Neural progenitor cell (in vitro differentiated cells): ENCODE measurements around the gene MTHFR. TPM values are rescaled to one million over a fixed set of nuclear protein-coding genes. Genes with fewer than 3 reads are reported as not detected.
A peak's percentile ranks its signal among the peaks of the same experiment; 100 is the strongest.

Experiments used
- DNase-seq: peaks from one replicate; pipeline ENCODE4 v3.0.0-alpha.2; 2016; ENCODE audit warnings: low spot score
- H2AFZ ChIP-seq: fragments of 200-600 bp; sonication (generic); replicated peaks from 2 replicates; pipeline ENCODE4 v1.6.1; 2016; ENCODE audit warnings: antibody characterized with exemption
- H3F3A ChIP-seq: fragments of 200-600 bp; sonication (generic); 2 replicates; pipeline ENCODE4 v1.6.1; 2016; ENCODE audit warnings: antibody characterized with exemption, low read depth
- H3K27ac ChIP-seq: fragments of 200-600 bp; sonication (generic); 2 replicates; pipeline ENCODE4 v1.5.1; 2016; ENCODE audit warnings: mild to moderate bottlenecking
- H3K27me3 ChIP-seq: fragments of 200-600 bp; sonication (generic); 2 replicates; pipeline ENCODE4 v1.6.1; 2016; ENCODE audit warnings: mild to moderate bottlenecking, moderate library complexity
- H3K36me3 ChIP-seq: fragments of 200-600 bp; sonication (generic); 2 replicates; pipeline ENCODE4 v1.5.1; 2016
- H3K4me1 ChIP-seq: fragments of 200-600 bp; sonication (generic); 2 replicates; pipeline ENCODE4 v1.6.1; 2016; ENCODE audit warnings: mixed run types
- H3K4me2 ChIP-seq: fragments of 200-600 bp; sonication (generic); 2 replicates; pipeline ENCODE4 v1.6.1; 2016
- H3K4me3 ChIP-seq: fragments of 200-600 bp; sonication (generic); 2 replicates; pipeline ENCODE4 v1.5.1; 2016
- H3K79me2 ChIP-seq: fragments of 200-600 bp; sonication (generic); 2 replicates; pipeline ENCODE4 v1.6.1; 2016; ENCODE audit warnings: low read depth
- H3K9ac ChIP-seq: fragments of 200-600 bp; sonication (generic); 2 replicates; pipeline ENCODE4 v1.6.1; 2016
- H3K9me3 ChIP-seq: fragments of 200-600 bp; sonication (generic); 2 replicates; pipeline ENCODE4 v1.5.1; 2016; ENCODE audit warnings: low read depth
- H4K20me1 ChIP-seq: fragments of 200-600 bp; sonication (generic); 2 replicates; pipeline ENCODE4 v1.6.1; 2016; ENCODE audit warnings: low read depth
- H3K27ac Mint-ChIP-seq: 3 replicates; pipeline ENCODE4 v1.8.0; 2021; ENCODE audit warnings: mixed read lengths
- H3K27me3 Mint-ChIP-seq: 2 replicates; pipeline ENCODE4 v1.8.0; 2022; ENCODE audit warnings: low read depth, mild to moderate bottlenecking, inconsistent platforms, moderate library complexity, mixed read lengths; ENCODE audit not compliant: insufficient read depth
- H3K36me3 Mint-ChIP-seq: 3 replicates; pipeline ENCODE4 v1.8.0; 2021; ENCODE audit warnings: mixed read lengths
- H3K4me1 Mint-ChIP-seq: 3 replicates; pipeline ENCODE4 v1.8.0; 2021; ENCODE audit warnings: mixed read lengths
- H3K4me3 Mint-ChIP-seq: 3 replicates; pipeline ENCODE4 v1.8.0; 2021; ENCODE audit warnings: mild to moderate bottlenecking, moderate library complexity, mixed read lengths
- H3K9me3 Mint-ChIP-seq: 3 replicates; pipeline ENCODE4 v1.8.0; 2020; ENCODE audit warnings: mixed read lengths
- EZH2 ChIP-seq: fragments of 200-600 bp; sonication (generic); IDR thresholded peaks from 2 replicates; pipeline ENCODE4 v1.6.1; 2017; ENCODE audit warnings: antibody characterized with exemption, mild to moderate bottlenecking, moderate library complexity
- EZH2phosphoT487 ChIP-seq: fragments of 200-600 bp; sonication (generic); IDR thresholded peaks from 2 replicates; pipeline ENCODE4 v1.6.1; 2017; ENCODE audit warnings: antibody characterized with exemption
- total RNA-seq: library from RNA; depleted of rRNA; stranded (reverse); fragments of >200 nt; gene quantifications from 2 replicates; pipeline ENCODE4 v1.2.3, GENCODE V29; 2015; ENCODE audit warnings: low replicate concordance
- TF ChIP-seq, protein P1 (sequence below): fragments of 200-600 bp; sonication (generic); IDR thresholded peaks from 2 replicates; pipeline ENCODE4 v1.5.1; 2017; ENCODE audit warnings: antibody characterized with exemption, mild to moderate bottlenecking

The MTHFR gene
- total RNA-seq, 1 donor from 2014 or later: 7.0 TPM

DNA sequence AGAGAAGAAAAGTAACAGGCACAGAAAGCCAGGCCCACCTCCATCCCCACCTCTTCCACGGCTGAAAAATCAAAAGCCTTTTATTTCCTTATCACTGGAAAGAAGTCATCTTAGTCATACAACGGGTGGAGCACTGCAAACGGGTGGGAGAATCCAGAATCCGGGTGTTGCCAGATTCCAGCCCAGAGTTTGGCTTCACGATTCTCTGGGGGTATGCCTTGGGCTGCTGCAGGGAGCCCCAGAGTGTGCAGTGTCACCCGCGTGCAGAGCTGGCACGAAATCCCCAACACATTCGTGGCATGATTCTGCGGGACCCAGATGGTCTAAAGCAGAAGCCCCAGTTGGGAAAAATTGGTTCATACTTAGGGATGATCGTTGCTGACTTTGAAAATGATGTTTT lies 44.4 kb upstream of the MTHFR start:
- Mint-ChIP-seq H3K4me1 (no peaks in the 10 kb centered on the region), H3K9me3 (no peaks in the 10 kb centered on the region), H3K27ac (no peak overlapping the region), H3K36me3 (peaks cover 3% of the 10 kb centered on the region), H3K4me3 (no peak overlapping the region), H3K27me3 (peaks cover 11% of the 10 kb centered on the region)
- Histone ChIP-seq H3K9ac (no peak overlapping the region), H2AFZ (no peak overlapping the region), H3K4me1 (no peaks in the 10 kb centered on the region), H4K20me1 (peaks cover 19% of the 10 kb centered on the region), H3K79me2 (no peaks in the 10 kb centered on the region), H3K27me3 (no peaks in the 10 kb centered on the region), H3K4me2 (no peak overlapping the region), H3K36me3 (no peaks in the 10 kb centered on the region), H3K4me3 (no peak overlapping the region), H3F3A (peaks cover 8% of the 10 kb centered on the region), H3K27ac (no peak overlapping the region), H3K9me3 (no peaks in the 10 kb centered on the region)
- TF ChIP-seq, protein P1, sequence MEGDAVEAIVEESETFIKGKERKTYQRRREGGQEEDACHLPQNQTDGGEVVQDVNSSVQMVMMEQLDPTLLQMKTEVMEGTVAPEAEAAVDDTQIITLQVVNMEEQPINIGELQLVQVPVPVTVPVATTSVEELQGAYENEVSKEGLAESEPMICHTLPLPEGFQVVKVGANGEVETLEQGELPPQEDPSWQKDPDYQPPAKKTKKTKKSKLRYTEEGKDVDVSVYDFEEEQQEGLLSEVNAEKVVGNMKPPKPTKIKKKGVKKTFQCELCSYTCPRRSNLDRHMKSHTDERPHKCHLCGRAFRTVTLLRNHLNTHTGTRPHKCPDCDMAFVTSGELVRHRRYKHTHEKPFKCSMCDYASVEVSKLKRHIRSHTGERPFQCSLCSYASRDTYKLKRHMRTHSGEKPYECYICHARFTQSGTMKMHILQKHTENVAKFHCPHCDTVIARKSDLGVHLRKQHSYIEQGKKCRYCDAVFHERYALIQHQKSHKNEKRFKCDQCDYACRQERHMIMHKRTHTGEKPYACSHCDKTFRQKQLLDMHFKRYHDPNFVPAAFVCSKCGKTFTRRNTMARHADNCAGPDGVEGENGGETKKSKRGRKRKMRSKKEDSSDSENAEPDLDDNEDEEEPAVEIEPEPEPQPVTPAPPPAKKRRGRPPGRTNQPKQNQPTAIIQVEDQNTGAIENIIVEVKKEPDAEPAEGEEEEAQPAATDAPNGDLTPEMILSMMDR: no peak
- no peak for TF ChIP-seq EZH2phosphoT487
- TF ChIP-seq EZH2: no peak
- DNase-seq: no peak

DNA sequence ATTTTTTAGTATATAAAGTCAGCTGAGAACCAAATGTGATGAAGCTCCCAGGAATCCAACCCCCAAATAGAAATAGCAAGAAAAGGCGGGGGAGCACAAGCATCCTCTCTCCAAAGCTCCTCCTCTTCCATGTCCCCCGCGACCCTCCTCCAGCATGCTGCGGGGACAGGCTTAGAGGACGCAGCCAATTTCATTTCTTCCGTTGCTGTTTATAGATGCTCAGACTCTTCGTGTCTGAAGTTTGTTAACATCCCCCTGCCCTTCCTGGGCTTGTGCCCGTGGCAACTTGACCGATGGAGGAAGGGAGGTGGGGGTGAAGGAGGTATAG lies 42.6 kb upstream of the MTHFR start:
- Histone ChIP-seq H3K9ac (no peak overlapping the region), H3K4me2 (no peak overlapping the region), H3K9me3 (no peaks in the 10 kb centered on the region), H4K20me1 (peaks cover 20% of the 10 kb centered on the region), H3K79me2 (no peaks in the 10 kb centered on the region), H3K4me3 (no peak overlapping the region), H3K27me3 (no peaks in the 10 kb centered on the region), H3K27ac (no peak overlapping the region), H3K36me3 (no peaks in the 10 kb centered on the region), H2AFZ (no peak overlapping the region), H3F3A (peaks cover 17% of the 10 kb centered on the region), H3K4me1 (no peaks in the 10 kb centered on the region)
- Mint-ChIP-seq H3K4me3 (no peak overlapping the region), H3K9me3 (no peaks in the 10 kb centered on the region), H3K27ac (peak overlapping the region; percentile 87), H3K27me3 (peaks cover 5% of the 10 kb centered on the region), H3K4me1 (no peaks in the 10 kb centered on the region), H3K36me3 (peaks cover 3% of the 10 kb centered on the region)
- TF ChIP-seq EZH2: no peak
- DNase-seq: no peak

DNA sequence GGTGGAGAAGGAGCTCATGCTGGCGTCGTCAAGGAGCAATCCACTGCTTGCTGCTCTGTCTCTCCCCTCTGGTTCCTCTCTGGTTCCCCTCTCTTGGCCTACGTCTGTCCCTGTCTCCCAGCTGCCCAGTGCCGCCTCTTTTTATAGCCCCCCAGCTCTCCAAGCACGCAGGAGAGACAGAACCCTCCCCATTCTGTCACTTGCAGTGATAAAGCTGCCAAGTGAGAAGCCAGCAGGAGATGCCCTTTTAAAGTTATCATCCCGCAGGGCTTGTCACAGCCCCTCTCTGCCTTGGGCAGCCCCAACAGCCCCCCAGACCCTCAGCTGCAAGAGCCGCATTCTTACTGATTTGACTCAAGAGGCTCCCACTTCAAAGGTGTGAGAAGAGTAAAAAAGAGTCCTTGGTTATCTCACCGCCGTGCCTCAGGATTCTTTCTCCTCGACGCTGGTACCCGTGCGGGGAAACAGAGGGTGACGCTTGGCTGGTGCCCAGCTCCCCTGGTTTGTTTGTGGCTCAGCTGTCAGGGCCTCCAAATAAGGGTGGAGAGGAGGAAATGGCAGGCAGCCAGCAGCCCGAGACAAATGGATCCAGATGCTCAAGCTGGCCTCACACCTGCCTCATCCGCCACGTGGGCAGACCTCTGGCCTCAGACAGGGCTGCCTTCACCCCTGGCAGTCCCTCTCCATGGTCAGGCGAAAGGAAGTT lies 42.1 kb upstream of the MTHFR start, which contains the start of gene NPPA:
Gene NPPA (minus strand): TSS at position 117 of the 706 bp plus-strand sequence. CDS start 99 bp downstream, at position 18.
- no peaks in the 10 kb centered on the region for H3K36me3 ChIP-seq
- TF ChIP-seq, protein P1: no peak
- no peak for TF ChIP-seq EZH2phosphoT487
- TF ChIP-seq EZH2: no peak
- H3K27me3 ChIP-seq: no peaks in the 10 kb centered on the region
- H3K79me2 ChIP-seq: no peaks in the 10 kb centered on the region
- peak within 1 kb of the TSS; percentile 87 for H3K27ac Mint-ChIP-seq
- H3K4me1 ChIP-seq: no peaks in the 10 kb centered on the region
- peaks cover 17% of the 10 kb centered on the region for H3F3A ChIP-seq
- H3K9me3 ChIP-seq: no peaks in the 10 kb centered on the region
- no peaks in the 10 kb centered on the region for H3K4me1 Mint-ChIP-seq
- no peaks in the 10 kb centered on the region for H3K9me3 Mint-ChIP-seq
- H4K20me1 ChIP-seq: peaks cover 20% of the 10 kb centered on the region
- peaks cover 5% of the 10 kb centered on the region for H3K27me3 Mint-ChIP-seq
- peaks cover 3% of the 10 kb centered on the region for H3K36me3 Mint-ChIP-seq
- no peak within 1 kb of the TSS for H3K4me2 ChIP-seq
- no peak within 1 kb of the TSS for H3K27ac ChIP-seq
- no peak for DNase-seq
- H3K4me3 ChIP-seq: no peak within 1 kb of the TSS
- H3K9ac ChIP-seq: no peak within 1 kb of the TSS
- H3K4me3 Mint-ChIP-seq: no peak within 1 kb of the TSS
- H2AFZ ChIP-seq: no peak within 1 kb of the TSS

DNA sequence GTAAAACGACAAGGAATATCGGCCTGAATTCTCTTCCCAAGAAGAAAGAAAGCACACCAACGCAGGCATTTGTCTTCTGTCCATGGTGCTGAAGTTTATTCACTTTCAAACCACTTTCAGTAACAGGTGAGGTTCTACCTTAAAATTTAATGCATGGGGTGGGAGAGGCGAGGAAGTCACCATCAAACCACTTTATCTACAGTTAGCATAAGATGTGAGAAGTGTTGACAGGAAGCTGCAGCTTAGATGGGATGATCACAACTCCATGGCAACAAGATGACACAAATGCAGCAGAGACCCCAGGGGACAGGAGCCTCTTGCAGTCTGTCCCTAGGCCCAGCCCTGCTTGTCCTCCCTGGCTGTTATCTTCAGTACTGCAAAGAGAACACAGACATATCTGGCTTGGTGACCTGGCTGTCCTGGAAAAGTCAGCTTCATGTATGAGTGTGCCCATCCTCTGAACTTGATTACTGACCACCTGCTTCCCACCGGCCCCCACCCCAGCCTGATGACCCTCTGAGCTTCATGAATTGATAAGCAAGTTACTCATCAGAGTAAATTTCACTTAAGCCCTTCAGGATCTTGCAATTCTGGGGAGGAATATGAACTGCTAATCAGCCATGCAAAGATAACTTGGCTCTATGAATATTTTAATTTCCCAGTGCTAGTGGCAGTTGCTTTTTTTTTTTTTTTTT lies 40.0 kb upstream of the MTHFR start:
- Histone ChIP-seq H3K79me2 (no peaks in the 10 kb centered on the region), H3K27ac (no peak overlapping the region), H3K4me2 (no peak overlapping the region), H3K36me3 (no peaks in the 10 kb centered on the region), H3K4me1 (no peaks in the 10 kb centered on the region), H2AFZ (no peak overlapping the region), H3K9me3 (no peaks in the 10 kb centered on the region), H3K9ac (no peak overlapping the region), H3K27me3 (no peaks in the 10 kb centered on the region), H3F3A (peaks cover 17% of the 10 kb centered on the region), H3K4me3 (no peak overlapping the region), H4K20me1 (peaks cover 18% of the 10 kb centered on the region)
- peak; percentile 77 for DNase-seq
- no peaks in the 10 kb centered on the region for H3K9me3 Mint-ChIP-seq
- H3K27ac Mint-ChIP-seq: no peak overlapping the region
- H3K4me1 Mint-ChIP-seq: no peaks in the 10 kb centered on the region
- H3K4me3 Mint-ChIP-seq: no peak overlapping the region
- peaks cover 5% of the 10 kb centered on the region for H3K27me3 Mint-ChIP-seq
- TF ChIP-seq, protein P1: no peak
- TF ChIP-seq EZH2phosphoT487: no peak
- no peak for TF ChIP-seq EZH2
- peaks cover 11% of the 10 kb centered on the region for H3K36me3 Mint-ChIP-seq
